Left kidney (tissue), 8 donors: Measurements from ENCODE around the gene SULT1A4. TPM values are rescaled to one million over a fixed set of nuclear protein-coding genes. Genes with fewer than 3 reads are reported as not detected.
"Not testable (repeated sequence)": the region's sequence is repeated elsewhere in the genome, so short reads cannot be mapped to it uniquely, and the experiment has no call there.

ENCODE experiments used
- DNase-seq: peaks from one replicate; pipeline ENCODE4 v3.0.0-alpha.2; 2013
- long read RNA-seq, 8 donors: transcript quantifications; one replicate each; lab custom pipeline, GENCODE V29; 2026
- polyA plus RNA-seq: library from polyadenylated mRNA; unstranded; fragments of 120-200 nt; gene quantifications from one replicate; pipeline ENCODE4 v1.2.1, GENCODE V29; 2013; ENCODE audit not compliant: insufficient read length

SULT1A4 gene
- 28.7 TPM for polyA plus RNA-seq
- long read RNA-seq, donor 1, partial matches to known transcripts = 0 of 2 reads
- long read RNA-seq, donor 1, other reads (novel, unspliced or antisense) = 0 of 2 reads
- long read RNA-seq, donor 2 = 0 reads
- long read RNA-seq, donor 3, partial matches to known transcripts = 0 of 2 reads
- long read RNA-seq, donor 3, other reads (novel, unspliced or antisense) = 0 of 2 reads
- long read RNA-seq, donor 4 = 0 reads
- long read RNA-seq, donor 5, partial matches to known transcripts = 0 of 2 reads
- long read RNA-seq, donor 5, other reads (novel, unspliced or antisense) = 0 of 2 reads
- long read RNA-seq, donor 6 = 0 reads
- long read RNA-seq, donor 7, transcript SULT1A4-201 (8 exons, 1,390 nt) = major isoform, 5 of 5 reads
- long read RNA-seq, donor 7, partial matches to known transcripts = 0 of 5 reads
- long read RNA-seq, donor 7, other reads (novel, unspliced or antisense) = 0 of 5 reads
- long read RNA-seq, donor 8 = 0 reads

- not testable (repeated sequence) for DNase-seq
Measured at GRCh38 chr16:29459706-29460646, at the start of gene SULT1A4. Gene SULT1A4 (plus strand): TSS chr16:29459913. CDS start chr16:29461386, 1,473 bp downstream.

- not testable (repeated sequence) for DNase-seq
Measured at GRCh38 chr16:29423587-29423986, 36.1 kb upstream of the SULT1A4 start.

GRCh38 chr16:29425390-29425789 is 34.3 kb upstream of the SULT1A4 start:
- DNase-seq = not testable (repeated sequence)

- DNase-seq = not testable (repeated sequence)
Measured at GRCh38 chr16:29453754-29454153, 6.0 kb upstream of the SULT1A4 start.

- DNase-seq = not testable (repeated sequence)
Measured at GRCh38 chr16:29454269-29454668, 5.4 kb upstream of the SULT1A4 start, which contains the start of the genes BOLA2 and SLX1B. Gene BOLA2 (minus strand): TSS chr16:29454351. CDS start chr16:29454253, 98 bp downstream. Gene SLX1B (plus strand): TSS chr16:29454533.

- not testable (repeated sequence) for DNase-seq
Measured at GRCh38 chr16:29454828-29455227, 4.9 kb upstream of the SULT1A4 start.

GRCh38 chr16:29457660-29458059 is 2.1 kb upstream of the SULT1A4 start:
- not testable (repeated sequence) for DNase-seq

GRCh38 chr16:29460647-29461030 is 926 bp downstream of the SULT1A4 start:
- DNase-seq = not testable (repeated sequence)

- DNase-seq = not testable (repeated sequence)
Measured at GRCh38 chr16:29465985-29466824, 6.5 kb downstream of the SULT1A4 start.

- DNase-seq = not testable (repeated sequence)
Measured at GRCh38 chr16:29466904-29467303, 7.2 kb downstream of the SULT1A4 start.

- not testable (repeated sequence) for DNase-seq
Measured at GRCh38 chr16:29467654-29468366, 8.1 kb downstream of the SULT1A4 start.

- DNase-seq = not testable (repeated sequence)
Measured at GRCh38 chr16:29469660-29470059, 9.9 kb downstream of the SULT1A4 start.

- DNase-seq = not testable (repeated sequence)
Measured at GRCh38 chr16:29472065-29472464, 12.4 kb downstream of the SULT1A4 start.

- DNase-seq = not testable (repeated sequence)
Measured at GRCh38 chr16:29482276-29482675, 22.6 kb downstream of the SULT1A4 start.

- not testable (repeated sequence) for DNase-seq
Measured at GRCh38 chr16:29506308-29506707, 46.6 kb downstream of the SULT1A4 start, which contains the start of gene NPIPB12. Gene NPIPB12 (minus strand): TSS chr16:29506408.

Other genes starting within 250 kb of the SULT1A4 start
- gene NPIPB11, start 53.2 kb upstream of the SULT1A4 start, polyA plus RNA-seq = 3.3 TPM
- 7.5 TPM for gene BOLA2, start 5.6 kb upstream of the SULT1A4 start, polyA plus RNA-seq
- 8.1 TPM for gene SLX1B, start 5.4 kb upstream of the SULT1A4 start, polyA plus RNA-seq
- 97.6 TPM for gene NPIPB12, start 46.5 kb downstream of the SULT1A4 start, polyA plus RNA-seq
- 2.0 TPM for gene SPN, start 203.3 kb downstream of the SULT1A4 start, polyA plus RNA-seq
- gene QPRT, start 219.3 kb downstream of the SULT1A4 start, polyA plus RNA-seq = 148 TPM